Measurements from ENCODE around the gene IPMK.

The IPMK gene

DNA sequence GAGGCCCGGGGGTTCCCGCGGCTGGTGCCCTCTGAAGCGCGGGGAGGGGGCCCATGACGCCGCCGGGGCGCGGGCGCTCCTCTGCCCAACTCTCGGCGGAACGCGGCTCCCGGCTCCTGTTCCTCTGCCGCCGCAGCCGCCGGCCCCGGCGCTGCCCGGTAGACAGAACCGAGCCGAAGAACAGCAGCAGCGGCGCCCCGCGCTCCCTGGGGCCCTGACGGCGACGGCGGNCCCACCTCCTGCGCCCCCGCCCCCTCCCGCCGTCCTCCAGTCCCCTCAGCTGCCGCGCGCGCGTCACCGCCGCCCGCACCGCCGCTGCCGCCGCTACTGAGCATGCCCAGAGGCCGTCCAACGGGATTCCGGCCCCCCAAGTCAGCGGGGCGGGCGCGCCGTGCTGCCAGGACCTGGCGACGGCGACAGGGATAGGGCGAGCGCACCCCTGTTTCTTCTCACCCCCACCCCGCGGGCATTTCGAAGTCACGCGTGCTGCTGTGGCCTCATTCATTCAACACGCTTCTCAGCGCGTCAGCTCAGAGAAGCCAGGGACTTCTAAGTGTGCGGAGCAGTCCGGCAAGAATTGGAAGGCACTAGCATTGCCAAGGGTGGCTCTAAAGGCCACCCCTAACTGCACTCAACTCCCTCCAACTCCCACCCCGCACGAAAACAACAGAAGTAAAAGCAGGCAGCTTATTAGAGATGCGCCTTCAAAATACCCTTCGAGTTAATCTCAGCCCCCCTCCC, at the start of gene IPMK:
IPMK (minus strand) TSS at position 182 of the 741 bp plus-strand sequence. CDS start 283 bp downstream, outside the sequence.
- DNase-seq (ENCODE audit: low spot score) = peak; percentile 93

DNA sequence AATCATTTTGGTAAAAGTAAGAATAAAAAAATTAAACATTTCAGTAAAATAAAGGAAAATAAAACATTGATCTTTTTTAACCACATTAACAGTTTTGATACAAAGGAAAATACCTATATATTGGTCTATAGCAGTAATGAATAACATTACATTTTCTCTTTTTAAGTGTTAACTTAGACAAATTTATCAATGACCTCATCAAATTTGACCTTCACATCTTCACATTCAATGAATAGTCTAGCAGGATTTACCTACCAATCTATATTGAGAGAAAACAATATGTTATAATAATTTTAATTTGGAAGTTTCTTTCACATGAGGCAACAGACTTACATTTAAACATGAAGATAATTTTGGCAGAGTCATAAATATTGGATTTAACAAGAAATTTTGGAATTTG, 49.2 kb upstream of the IPMK start:
- DNase-seq (ENCODE audit: low spot score) = no peak

GRCh38 chr10:58311026-58311425, 43.3 kb upstream of the IPMK start:
- no peak for DNase-seq (ENCODE audit: low spot score)

DNA sequence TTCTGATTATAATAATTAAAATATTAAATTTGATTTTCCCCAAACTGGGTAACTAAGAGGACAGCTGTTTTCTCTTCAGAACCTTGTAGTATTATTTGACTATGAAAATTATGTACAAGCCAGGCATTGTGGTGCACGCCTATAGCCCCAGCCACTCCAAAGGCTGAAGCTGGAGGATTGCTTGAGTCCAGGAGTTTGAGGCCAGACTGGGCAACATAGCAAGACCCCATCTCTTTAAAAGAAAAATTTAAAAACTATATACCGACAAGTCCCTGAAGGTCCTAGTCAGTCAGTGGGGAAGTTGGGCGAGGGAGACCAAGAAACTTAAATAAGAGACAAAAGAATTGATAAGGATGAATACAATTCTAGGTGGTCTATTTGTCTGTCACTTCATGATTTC, 40.0 kb upstream of the IPMK start:
- no peak for DNase-seq (ENCODE audit: low spot score)

DNA sequence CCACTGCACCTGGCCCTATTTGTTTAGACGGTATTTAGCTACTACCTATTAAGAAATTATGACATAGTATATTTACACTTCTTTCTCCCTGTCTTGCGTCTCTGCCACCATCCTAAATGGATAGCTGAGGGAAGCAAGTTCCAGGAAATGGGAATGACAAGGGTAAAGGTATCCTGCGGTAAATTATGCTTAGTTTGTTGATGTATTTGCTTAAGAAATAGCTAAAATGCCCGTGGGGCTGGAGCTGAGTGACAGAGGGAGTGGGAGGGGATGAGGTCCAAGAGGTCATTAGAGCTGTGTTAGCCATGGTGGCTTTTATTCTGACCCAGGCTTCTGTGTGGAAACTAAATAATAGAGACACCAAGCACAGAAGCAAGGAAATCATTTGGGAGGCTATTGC, 38.1 kb upstream of the IPMK start:
- DNase-seq (ENCODE audit: low spot score) = no peak

- no peak for DNase-seq (ENCODE audit: low spot score)
These were observed 36.5 kb upstream of the IPMK start for GRCh38 chr10:58304099-58304633.

GRCh38 chr10:58302254-58302653, 34.6 kb upstream of the IPMK start:
- DNase-seq (ENCODE audit: low spot score) = no peak

GRCh38 chr10:58300676-58301075, 33.0 kb upstream of the IPMK start:
- DNase-seq (ENCODE audit: low spot score) = no peak

DNA sequence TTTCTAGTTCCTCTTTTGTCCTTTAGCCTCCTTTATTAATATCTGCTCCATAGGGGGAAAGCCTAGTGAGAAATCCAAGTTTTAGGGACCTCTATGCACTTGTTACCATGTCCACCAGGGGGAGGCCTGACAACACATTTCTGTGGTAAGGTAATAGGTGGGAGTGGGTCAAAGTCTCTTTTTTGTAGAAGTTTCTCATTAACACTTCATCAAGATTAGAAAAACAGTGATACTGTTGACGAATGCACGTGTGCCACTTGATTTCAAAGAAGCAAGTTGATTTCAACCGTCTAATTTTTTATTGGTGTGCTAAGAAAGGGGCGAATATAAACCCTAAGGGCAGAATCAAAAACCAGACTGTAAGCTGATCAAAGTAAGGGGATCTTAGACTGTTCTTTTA, 31.9 kb upstream of the IPMK start:
- peak; percentile 49 for DNase-seq (ENCODE audit: low spot score)

GRCh38 chr10:58293989-58294388, 26.3 kb upstream of the IPMK start:
- no peak for DNase-seq (ENCODE audit: low spot score)

- peak; percentile 46 for DNase-seq (ENCODE audit: low spot score)
These were observed 24.0 kb upstream of the IPMK start for GRCh38 chr10:58291538-58292174.

DNA sequence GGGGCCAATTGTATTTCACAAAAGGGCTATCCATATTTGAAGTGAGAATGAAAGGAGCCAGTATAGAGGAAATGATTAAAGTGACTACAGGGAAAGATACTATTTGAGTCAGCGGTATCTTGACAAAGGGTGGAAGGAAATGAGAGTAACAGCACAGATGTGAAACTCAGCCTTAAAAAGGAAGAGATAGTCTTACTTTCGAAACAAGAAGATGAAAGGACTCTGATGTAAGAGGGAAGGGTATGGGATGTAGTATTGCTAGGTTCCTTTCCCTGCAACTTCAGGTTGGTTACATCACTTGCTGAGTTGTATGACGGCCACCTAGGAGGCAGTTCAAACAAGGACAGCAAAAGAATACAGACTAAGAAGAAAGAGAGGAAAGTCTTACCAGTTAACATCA, 14.9 kb upstream of the IPMK start:
- peak; percentile 43 for DNase-seq (ENCODE audit: low spot score)

DNA sequence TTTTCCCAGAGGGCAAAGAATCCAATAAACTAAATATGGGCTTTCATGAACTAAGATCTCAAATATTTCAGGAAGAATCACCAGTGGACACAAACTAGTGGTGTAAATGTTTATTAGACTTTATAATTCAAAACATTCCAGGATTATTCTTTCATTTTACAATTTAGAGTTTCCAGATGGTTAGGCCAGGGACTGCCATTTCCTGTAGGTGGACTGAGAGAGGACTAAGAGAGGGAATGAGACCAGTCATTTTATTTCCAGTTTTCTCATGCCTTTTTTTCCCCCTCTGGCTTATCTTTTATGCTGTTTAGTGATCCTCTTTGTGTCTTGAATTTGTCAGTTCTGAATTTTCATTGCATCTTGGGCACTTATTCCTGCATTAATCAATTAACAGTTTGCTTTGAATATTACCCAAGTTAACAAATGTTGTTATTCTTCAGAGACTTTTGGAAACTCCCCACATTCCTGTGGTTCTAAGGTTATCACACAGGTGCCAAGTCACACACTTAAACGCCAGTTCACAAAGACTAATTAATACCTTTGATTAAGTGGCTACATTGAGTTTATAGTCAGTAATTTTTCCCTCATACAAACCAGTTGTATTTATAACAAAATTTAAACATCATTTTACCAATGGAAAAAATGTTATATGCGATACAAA, 13.5 kb upstream of the IPMK start:
- DNase-seq (ENCODE audit: low spot score) = no peak

DNA sequence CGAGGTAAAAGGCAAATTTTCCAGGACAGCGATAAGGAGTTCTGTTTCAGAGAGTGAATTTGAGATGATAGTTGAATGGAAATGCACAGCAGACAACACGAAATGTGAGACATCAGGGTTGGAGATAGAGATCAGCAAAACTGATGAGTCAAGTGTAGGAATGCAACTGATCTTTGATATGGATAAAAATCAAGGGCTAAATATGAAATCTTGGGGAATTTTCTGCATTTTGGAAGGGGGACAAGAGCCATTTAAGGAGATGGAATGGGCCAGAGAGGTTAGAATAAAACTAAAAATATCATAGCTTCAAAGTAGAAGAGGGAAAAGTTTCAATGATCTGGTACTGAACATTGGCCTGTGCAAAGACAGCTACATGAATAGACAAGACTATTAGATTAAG, 12.8 kb upstream of the IPMK start:
- no peak for DNase-seq (ENCODE audit: low spot score)

GRCh38 chr10:58278962-58279307, 11.2 kb upstream of the IPMK start:
- no peak for DNase-seq (ENCODE audit: low spot score)

DNA sequence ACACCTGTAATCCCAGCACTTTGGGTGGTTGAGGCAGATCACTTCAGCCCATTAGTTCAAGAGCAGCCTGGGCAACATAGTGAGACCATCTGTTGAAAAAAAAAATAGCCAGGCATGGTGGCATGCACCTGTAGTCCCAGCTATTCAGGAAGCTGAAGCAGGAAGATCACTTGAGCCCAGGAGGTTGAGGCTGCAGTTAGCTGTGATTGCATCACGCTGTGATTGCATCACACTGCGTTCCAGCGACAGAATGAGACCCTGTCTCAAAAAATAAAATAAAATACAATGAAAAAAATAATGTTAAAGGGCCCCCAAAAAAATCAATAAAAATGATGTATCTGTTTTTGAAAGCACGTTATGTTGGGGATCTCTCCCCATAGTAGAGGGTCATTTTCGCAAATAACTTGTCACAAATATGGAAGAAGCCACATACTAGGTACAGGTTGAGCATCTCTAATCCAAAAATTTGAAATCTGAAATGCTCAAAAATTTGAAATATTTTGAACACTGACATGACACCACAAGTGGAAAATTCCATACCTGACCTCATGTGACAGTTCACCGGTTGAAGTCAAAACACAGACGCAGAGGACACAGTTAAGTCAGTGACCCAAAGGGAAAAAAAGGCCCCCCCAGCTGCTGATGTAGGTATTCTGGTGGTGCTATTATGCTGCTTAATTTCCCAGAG, 10.7 kb upstream of the IPMK start:
- no peak for DNase-seq (ENCODE audit: low spot score)

- DNase-seq (ENCODE audit: low spot score) = no peak
These were observed 8.2 kb upstream of the IPMK start for GRCh38 chr10:58275908-58276307.

- no peak for DNase-seq (ENCODE audit: low spot score)
These were observed 7.6 kb upstream of the IPMK start for GRCh38 chr10:58275261-58275660.

GRCh38 chr10:58269782-58270290, 2.1 kb upstream of the IPMK start:
- no peak for DNase-seq (ENCODE audit: low spot score)

GRCh38 chr10:58268946-58269781, 1.5 kb upstream of the IPMK start, which contains the start of gene CISD1:
TSS of gene CISD1 (plus strand) at chr10:58269162. CDS start at chr10:58269274, 112 bp downstream.
- peak; percentile 97 for DNase-seq (ENCODE audit: low spot score)

GRCh38 chr10:58268454-58268945, 806 bp upstream of the IPMK start:
- DNase-seq (ENCODE audit: low spot score) = no peak
